OCI-M2 (cell line): ENCODE measurements around the gene MED25.
"Not testable (repeated sequence)": the region's sequence is repeated elsewhere in the genome, so short reads cannot be mapped to it uniquely, and the experiment has no call there.

Experiments used
- DNase-seq: peaks from one replicate; lab custom pipeline; 2025; ENCODE audit not compliant: unreplicated experiment; lab: John Stamatoyannopoulos, UW

The MED25 gene

DNA sequence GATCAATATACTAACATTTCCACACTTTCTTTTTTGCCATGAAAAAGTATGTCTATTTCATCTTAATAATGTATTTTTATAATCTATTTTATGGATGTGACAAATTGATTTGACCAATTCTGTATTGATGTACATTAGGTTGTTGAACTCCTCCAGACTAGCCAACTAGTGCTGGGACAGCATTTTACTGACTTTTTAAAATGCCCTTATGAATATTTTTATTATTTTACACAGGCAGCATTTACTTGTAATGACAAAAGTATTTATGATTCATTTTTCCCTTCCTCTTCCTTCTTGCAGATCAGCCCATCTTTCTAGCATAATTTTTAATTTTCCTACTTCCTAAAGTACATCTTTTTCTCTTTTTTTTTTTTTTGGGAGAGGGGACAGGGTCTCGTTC is 4.1 kb upstream of the MED25 start:
- no peak for DNase-seq

DNA sequence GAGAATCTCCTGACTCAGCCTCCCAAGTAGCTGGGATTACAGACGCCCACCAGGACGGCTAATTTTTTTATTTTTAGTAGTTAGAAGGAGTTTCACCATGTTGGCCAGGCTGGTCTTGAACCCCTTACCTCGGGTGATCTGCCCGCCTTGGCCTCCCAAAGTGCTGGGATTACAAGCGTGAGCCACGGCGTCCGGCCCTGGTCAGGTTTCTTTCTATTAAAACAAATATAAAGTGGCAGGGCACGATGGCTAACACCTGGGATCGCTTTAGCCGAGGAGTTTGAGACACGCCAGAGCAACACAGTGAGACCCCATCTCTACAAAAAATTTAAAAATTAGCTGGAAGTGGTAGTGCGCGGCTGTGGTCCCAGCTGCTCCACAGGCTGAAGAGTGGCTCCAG is 1.5 kb upstream of the MED25 start:
- no peak for DNase-seq

DNA sequence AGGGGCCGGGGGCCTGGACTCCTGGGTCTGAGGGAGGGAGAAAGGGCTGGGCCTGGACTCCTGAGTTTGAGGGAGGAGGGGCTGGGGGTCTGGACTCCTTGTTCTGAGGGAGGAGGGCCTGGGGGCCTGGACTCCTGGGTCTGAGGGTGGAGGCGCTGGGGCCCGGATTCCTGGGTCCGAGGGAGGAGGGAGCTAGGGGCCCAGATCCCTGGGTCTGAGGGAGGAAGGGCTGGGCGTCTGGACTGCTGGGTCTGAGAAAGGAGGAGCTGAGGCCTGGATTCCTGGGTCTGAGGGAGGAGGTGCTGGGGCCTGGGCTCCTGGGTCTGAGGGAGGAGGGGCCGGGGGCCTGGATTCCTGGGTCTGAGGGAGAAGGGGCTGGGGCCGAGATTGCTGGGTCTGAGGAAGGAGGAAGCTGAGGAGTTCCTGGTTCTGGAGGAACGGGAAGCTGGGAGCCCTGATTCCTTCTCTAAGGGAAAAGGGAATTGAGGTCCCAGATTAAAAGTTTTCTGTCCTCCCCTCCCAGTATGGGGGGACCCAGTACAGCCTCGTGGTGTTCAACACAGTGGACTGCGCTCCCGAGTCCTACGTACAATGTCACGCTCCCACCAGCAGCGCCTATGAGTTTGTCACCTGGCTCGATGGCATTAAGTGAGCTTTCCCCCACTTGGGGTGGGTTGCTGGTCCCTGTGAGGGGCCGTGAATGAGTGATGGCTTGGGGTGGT is 721 bp downstream of the MED25 start:
- DNase-seq, result no peak

DNA sequence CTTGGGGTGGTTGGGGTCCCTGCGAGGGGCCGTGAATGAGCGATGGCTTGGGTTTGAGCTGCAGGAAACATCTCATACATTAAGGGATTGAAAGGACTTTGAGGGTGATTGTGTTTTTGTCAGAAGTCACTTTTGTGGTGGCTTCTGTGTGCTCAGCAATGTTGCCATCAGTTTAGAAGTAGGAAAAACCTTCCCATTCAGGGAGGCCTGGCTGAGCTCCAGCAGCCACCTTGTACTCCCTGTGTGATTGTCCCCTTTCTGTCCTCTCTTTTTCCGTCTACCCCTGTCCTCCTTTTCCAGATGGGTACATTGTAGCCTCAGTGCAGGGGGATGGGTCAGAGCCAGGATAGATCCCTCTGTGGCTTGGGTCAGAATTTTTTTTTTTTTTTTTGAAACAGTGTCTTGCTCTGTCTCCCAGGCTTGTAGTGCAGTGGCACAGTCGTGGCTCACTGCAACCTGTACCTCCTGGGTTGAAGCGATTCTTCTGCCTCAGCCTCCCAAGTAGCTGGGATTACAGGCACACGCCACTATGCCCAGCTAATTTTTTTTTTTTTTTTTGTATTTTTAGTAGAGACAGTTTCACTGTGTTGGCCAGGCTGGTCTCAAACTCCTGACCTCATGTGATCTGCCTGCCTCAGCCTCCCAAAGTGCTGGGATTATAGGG is 1.5 kb downstream of the MED25 start:
- DNase-seq, result not testable (repeated sequence)

DNA sequence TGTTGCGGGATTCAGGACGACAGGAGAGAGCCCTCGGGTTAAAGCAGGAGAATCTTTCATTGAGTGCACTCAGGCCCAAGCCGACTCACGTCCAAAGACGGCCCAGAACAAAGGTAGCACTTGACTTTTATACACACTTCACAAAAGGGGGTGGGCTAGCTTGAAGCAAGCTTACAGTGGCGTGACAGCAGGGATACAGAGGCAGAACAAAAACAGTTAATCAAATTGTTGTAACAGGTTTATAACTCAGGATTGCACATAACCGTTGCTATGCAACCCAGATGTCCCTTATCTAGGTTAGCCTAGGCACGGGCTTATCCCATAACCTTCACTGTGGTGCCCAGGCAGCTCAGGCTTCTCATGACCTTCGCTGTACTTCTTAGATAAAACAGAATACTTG is 2.0 kb downstream of the MED25 start:
- peak; percentile 71 for DNase-seq

DNA sequence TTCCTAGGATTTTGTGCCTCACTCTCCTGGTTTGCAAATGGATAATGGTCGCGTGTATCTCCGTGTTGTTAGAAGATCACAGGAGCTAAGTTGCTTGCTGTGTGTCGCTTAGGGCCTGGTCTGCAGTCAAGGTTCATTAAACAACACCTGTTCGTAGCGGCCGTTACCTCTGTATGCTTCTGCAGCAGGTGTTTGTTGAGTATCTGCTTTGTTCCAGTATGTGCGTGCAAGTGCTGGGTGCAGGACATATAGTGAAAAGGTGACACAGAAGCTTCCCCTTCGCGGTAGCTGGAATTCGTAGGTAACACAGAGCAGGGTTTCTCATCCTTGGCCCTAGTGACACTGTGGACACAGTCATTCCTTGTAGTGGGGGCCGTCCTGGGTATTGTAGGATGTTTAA is 5.4 kb downstream of the MED25 start:
- no peak for DNase-seq

DNA sequence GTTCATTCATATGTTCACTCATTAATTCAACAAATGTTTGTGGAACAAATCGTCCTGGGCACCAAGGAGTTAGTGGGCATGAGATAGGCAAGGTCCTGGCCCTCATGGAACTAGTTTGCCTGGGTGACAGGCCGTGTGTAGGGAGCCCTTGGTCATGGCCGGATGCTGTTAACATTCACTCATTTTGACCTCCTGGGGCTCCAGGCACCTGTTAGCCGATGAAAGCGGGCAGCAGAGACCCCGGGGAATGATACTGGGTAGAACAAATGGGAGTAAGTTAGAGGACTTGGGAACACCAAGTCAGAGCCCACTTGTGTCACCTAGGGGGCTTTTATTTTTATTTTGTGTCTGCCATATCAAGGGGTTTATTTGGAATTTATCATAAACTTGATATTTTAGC is 6.6 kb downstream of the MED25 start:
- DNase-seq, result no peak

DNA sequence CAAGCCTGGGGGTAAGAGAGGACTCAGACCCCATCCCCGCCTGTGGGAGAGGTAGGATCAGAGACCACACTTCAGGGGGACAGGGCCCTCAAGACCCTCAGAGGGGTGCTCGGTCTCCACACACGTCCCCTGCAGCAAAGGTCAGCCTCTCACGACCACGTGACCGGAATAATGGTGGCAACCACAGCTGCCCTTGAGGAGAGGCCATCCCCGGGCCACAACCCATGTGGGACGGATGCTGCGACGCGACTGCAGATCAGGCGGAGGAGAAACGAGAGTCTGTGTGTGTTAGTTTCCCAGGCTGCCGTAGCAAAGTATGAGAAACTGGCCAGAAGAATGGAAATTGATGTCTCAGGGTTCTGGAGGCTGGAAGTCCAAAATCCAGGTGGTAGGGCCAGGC is 8.9 kb downstream of the MED25 start:
- no peak for DNase-seq

DNA sequence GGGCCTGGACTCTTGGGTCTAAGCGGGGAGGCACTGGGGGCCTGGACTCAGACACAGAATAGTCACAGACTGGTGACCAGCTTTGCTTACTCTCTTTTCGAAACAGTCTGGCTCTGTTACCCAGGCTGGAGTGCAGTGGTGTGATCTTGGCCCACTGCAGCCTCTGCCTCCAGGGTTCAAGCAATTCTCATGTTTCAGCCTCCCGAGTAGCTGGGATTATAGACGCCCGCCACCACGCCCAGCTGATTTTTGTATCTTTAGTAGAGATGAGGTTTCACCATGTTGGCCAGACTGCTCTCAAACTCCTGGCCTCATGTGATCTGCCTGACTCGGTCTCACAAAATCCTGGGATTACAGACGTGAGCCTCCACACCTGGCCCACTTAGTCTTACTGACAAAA is 11.1 kb downstream of the MED25 start:
- no peak for DNase-seq

DNA sequence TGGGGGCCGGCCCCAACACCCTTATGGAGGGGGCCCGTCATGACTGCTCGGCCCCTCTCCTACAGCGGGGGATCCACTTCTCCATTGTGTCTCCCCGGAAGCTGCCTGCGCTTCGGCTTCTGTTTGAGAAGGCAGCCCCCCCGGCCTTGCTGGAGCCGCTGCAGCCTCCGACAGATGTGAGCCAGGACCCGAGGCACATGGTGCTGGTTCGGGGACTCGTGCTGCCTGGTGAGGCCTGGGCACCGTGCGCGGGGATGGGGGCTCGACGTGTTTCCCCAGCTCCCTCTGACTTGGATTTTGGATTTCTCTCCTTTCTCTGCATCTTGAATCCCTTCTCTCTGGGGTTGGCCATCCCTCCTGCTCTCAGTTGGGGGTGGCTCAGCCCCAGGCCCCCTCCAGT is 11.6 kb downstream of the MED25 start:
- DNase-seq, result no peak

DNA sequence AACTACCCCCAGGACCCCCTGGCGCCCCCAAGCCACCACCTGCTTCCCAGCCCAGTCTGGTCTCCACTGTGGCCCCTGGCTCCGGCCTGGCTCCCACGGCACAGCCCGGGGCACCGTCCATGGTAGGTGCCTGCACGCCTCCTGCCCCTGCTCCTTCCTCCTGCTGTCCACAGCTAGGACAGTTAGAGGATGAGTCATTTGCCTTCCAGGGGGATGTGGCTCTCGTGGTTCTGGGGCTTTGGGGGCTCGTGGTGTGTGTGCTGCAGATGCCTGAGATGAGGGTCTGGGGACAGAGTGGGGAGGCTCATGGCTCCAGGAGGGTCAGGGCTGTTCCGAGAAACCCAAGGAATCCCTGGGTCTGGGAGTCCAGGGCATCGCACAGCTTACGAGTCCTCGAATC is 12.7 kb downstream of the MED25 start:
- DNase-seq, result no peak

DNA sequence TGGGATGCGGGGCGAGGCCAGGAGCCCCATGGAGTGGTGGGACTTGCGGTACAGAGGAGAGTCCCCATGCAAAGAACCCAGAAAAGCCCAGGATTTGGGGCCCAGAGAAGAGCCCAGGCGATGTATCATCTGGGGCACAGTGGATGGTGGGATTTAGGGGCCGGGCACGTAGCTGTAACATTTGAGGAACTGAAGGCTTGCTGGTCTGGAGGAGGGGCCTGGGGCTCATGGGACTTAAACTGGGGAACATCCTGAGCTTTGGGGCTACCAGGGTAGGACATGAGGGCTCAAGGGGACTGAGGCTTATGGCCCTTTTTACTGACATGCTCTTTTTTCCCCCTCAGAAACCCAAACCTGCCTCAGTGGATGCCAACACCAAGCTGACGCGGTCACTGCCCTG is 13.5 kb downstream of the MED25 start:
- no peak for DNase-seq

DNA sequence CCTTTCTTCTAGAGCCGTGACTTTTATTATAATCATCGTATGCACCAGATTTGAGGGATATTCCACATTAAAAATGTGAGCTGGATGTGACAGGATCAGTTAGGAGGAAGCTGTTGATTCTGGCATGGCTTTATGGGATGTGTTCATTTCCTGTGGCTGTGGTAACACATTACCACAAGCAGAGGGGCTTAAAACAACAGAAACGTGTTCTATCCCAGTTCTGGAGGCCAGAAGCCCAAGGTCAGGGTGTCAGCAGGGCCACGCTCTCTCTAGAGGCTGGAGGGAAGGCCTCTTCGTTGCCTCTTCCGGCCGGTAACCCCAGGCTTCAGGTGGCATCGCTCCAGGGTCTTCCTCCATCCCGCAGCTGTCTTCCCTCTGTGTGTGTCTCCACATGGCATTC is 14.5 kb downstream of the MED25 start:
- no peak for DNase-seq

DNA sequence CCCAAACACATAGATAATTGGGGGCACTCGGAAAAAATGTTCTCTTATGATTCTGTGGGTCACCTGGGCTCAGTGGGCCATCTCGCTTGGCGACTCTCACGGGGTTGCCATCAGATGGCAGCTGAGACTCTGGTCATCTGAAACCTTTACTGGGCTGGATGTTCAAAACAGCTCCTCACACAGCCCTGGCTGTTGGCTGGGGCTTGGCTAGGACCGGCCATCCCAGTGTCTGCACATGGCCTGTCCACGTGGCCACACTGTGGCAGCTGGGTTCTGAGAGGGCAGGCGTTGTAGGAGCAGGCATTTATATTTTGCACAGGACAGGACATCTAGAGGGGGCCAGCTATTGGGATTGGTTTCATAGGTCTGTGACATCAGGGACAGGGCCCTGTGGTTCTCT is 15.5 kb downstream of the MED25 start:
- DNase-seq, result no peak

DNA sequence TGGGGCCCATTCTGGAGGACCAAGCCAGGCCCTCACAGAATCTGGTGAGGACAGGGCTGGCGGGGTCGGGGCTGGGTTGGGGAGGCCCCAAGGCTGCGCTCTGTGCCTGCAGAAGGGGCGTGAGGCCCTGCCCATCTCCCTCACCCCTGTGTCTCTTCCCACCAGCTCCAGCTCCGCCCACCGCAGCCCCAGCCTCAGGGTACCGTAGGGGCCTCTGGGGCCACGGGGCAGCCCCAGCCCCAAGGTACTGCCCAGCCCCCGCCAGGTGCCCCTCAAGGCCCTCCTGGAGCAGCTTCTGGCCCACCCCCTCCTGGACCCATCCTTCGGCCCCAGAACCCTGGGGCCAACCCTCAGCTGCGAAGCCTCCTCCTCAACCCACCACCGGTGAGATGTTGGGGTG is 17.5 kb downstream of the MED25 start:
- DNase-seq, result no peak

DNA sequence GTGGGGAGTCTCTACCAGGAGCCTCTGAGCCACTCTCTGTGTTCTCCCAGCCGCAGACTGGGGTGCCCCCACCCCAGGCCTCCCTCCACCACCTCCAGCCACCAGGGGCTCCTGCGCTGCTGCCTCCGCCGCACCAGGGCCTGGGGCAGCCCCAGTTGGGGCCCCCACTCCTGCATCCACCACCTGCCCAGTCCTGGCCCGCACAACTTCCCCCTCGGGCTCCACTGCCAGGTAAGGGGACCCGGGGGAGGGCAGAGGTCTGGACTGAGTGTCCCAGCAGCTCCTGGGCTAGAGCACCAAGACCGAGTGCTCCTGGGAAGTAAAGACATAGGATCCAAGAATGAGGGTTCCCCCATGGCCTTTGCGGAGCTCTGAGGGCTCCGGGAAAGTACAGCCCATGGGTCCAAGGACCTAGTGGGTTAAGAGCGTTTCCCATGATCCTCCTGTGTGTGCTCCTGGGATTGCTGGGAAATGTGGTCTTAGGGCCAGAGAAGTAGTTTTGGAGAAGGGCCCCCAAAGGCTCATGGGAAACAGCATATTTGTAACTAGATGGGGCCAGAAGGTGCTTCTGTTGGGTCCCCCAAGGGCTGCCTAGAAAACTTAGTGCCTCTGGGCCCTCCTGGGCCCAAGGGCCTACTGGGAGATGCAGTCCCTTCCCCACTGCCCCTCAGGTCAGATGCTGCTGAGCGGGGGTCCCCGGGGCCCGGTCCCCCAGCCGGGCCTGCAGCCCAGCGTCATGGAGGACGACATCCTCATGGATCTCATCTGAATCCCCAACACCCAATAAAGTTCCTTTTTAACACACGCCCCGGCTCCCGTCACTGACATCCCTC is 18.3 kb downstream of the MED25 start:
- DNase-seq, result no peak

DNA sequence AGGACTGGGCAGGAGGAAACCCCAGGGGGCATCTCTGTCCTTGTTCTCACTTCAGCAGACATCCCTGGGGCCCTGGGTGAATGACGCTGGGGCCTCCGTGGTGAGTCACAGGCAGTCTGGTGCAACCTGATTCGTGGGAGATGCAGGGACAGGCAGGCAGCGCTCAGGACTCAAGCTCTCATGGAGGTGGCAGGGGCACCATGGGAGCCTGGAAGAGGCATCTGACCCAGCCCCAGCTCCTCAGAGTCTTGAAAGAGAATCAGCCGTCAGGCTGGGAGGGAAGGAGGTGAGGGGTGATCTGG is 18.9 kb downstream of the MED25 start:
- no peak for DNase-seq

DNA sequence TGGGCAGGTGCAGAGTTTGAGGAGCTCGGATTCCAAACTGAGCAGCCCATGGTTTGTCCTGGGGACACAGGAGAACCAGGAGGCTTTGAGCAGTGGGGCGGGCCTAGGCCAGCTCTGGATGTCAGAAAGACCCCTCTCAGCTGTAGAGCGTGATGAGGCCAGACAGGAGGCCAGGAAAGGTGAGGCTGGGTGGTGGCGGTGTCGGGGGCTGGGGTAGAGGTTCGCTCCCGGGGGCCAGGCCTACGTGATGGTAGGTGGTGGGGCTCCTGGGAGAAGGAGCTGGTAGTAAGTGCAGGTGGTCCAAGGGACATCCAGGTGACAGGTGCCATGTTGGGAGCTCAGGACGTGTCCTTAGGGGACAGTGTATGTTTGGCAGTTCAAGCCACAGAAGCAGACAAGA is 19.3 kb downstream of the MED25 start:
- no peak for DNase-seq

DNA sequence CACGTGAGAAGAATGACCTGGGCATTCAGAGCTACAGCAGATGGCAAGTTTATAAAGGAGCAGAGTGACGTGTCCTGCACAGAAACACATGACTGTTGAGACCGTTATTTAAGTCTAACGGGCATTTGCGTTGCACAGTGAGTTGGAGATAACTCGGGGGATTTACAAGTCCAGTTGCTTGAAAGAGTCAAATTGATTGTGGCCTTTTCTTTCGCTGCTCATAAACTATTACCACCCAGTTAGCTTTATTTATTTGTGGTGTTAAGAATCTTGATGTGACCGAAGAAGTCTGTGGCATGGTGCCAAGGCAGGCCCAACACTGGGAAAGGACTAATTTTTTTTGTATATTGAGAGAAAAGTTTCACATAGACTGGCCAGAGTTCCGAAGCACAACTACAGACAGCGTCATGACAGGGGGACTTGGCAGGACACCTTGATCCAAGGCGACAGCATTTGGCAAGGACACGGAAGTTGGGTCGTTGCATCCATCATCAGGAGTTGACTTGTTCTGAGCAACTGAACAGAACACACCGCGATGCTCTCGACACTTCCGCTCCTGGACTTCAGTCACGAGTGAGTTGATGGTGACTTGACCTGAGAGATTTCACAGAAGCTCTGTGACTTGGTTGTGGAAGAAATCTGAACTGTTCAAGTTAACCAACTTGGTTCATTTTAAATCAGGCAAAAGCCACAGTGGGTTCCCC is 20.9 kb downstream of the MED25 start:
- DNase-seq, result no peak

DNA sequence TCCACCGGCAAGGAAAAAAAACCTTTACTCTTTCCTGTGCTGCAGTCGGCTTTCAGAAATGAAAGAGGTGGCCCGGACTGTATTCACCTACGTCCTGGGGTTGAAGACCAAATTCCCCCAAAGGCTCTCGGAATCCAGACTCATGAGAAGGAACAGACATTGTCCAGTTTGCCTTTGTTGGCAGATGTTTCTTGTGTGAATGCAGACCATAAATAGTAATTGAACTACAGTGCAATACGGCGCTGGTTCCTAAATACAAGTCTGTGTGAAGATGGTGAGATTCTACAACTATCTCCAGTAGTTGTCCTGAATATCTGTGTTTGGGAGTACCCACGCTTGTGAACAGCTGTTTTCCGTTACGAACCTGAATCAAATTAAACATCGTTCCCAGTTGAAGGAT is 21.6 kb downstream of the MED25 start:
- no peak for DNase-seq

DNA sequence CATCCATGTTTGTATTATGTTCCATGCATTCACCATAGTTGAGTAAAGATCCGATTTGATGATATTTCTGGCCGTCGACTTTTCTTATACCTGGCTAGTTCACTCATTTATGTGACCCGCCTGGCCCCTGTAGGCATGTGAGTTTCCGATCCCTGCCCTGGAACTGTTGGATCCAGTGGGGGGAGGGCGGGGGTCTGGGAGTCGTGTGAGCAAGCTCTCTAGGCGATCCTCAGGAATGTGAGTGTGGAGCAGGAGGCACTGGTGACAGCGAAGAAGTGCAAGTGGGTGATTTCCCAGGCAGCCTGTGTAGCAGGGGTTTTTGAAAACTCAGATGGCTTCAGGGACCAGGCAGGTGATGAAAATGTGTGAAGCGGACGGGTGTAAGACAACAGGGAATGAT is 22.2 kb downstream of the MED25 start:
- no peak for DNase-seq

DNA sequence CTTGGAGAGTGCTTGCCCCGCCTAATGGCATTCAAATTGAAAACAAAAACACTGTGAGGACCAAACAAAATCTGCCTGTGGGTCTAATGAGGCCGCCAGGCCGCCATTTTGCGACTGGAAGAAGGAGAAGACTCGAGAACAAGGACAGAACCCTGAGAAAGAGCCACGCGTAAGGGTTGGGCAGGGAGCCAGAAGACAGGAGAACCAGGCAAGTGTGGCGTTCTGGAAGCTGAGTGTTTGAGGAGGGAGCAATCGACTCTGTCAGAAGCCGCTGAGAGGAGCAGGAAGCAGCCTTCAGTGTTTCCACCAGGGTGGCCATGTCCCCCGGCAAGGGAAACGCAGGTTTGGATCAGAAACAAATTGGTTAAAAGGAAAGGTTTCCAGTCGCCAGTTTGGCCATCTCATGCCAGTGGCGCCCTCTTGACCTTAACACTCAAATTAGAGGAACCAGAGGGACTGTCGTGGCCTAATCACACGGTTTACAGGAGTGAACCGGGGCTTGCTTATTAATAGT is 22.7 kb downstream of the MED25 start:
- DNase-seq, result no peak
